ENCODE results near the gene SLC9A3.

- TF ChIP-seq ZNF521 (tag by site-specific recombination; IDR thresholded peaks at IDR 0.05): no peak
- no peak for TF ChIP-seq CTCF (tag by site-specific recombination; IDR thresholded peaks at IDR 0.05)
- no peak for TF ChIP-seq ZFHX2 (tag by site-specific recombination; conservative IDR thresholded peaks at IDR 0.05)
- no peak for TF ChIP-seq SALL2 (tag by site-specific recombination; IDR thresholded peaks at IDR 0.05; ENCODE audit: borderline replicate concordance)
- TF ChIP-seq ZNF513 (tag by site-specific recombination; IDR thresholded peaks at IDR 0.05): no peak
These were observed 96.7 kb downstream of the SLC9A3 start for GRCh38 chr5:427415-428087.
